ENCODE measurements around the gene KCNK1.

DNA sequence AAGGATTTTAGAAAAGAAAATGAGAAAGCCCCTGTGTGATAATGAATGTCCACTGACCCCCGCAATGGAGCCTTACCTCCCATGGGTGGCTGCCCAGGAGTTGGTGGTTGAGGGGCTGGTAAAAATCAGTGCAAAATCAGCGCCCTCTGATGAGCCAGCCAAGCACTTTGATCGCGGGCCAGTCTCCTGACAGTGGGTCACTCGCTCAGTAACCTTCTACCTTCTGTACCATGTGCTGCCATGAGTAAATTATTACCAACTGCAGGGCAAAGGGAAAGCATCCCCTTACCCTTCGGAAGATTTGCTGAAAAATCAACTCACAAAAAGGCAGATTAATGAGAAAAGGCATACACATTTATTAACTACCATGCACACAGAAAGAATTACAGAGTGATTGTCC lies 58.8 kb downstream of the KCNK1 start:
- TF ChIP-seq TAF1 (conservative IDR thresholded peaks at IDR 0.05), result no peak
- TF ChIP-seq, protein P1, sequence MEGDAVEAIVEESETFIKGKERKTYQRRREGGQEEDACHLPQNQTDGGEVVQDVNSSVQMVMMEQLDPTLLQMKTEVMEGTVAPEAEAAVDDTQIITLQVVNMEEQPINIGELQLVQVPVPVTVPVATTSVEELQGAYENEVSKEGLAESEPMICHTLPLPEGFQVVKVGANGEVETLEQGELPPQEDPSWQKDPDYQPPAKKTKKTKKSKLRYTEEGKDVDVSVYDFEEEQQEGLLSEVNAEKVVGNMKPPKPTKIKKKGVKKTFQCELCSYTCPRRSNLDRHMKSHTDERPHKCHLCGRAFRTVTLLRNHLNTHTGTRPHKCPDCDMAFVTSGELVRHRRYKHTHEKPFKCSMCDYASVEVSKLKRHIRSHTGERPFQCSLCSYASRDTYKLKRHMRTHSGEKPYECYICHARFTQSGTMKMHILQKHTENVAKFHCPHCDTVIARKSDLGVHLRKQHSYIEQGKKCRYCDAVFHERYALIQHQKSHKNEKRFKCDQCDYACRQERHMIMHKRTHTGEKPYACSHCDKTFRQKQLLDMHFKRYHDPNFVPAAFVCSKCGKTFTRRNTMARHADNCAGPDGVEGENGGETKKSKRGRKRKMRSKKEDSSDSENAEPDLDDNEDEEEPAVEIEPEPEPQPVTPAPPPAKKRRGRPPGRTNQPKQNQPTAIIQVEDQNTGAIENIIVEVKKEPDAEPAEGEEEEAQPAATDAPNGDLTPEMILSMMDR (IDR thresholded peaks at IDR 0.05; ENCODE audit: low read depth, low read length, missing input control), result no peak

Data from liver (tissue), 3 donors.